ENCODE results near the gene BRAF.

- TF ChIP-seq YY1 (IDR thresholded peaks at IDR 0.05; ENCODE audit: insufficient read depth, insufficient read length) (no peak), ZNF274 (IDR thresholded peaks at IDR 0.05; ENCODE audit: low read depth, low read length) (no peak), SUZ12 (IDR thresholded peaks at IDR 0.05; ENCODE audit: extremely low read depth, insufficient read depth, insufficient read length) (no peak)
Observed at GRCh38 chr7:140810830-140811556, 113.7 kb downstream of the BRAF start.
